Thymus (tissue), 14 donors: Measurements from ENCODE around the gene OR8G1. TPM values are rescaled to one million over a fixed set of nuclear protein-coding genes. Genes with fewer than 3 reads are reported as not detected.

Source experiments
- DNase-seq, 9 donors: peaks; one replicate each; pipeline ENCODE4 v3.0.0-alpha.2; 2013; ENCODE audit warnings: low spot score in 9 of 9, low read depth in 6 of 9, missing footprints in 1 of 9
- H3K27ac ChIP-seq, 2 donors: one replicate each; pipeline ENCODE4 v1.5.1; 2013; ENCODE audit warnings: control low read depth in 1 of 2, low read depth in 1 of 2, low read length in 1 of 2, mild to moderate bottlenecking in 1 of 2, moderate library complexity in 1 of 2
- H3K27me3 ChIP-seq, 2 donors: one replicate each; pipeline ENCODE4 v1.5.1; 2013; ENCODE audit warnings: low read length in 1 of 2; ENCODE audit not compliant: control insufficient read depth in 2 of 2, insufficient read depth in 1 of 2
- H3K36me3 ChIP-seq, 2 donors: one replicate each; pipeline ENCODE4 v1.5.1; 2013; ENCODE audit warnings: low read length in 1 of 2, mild to moderate bottlenecking in 1 of 2, moderate library complexity in 1 of 2; ENCODE audit not compliant: control insufficient read depth in 2 of 2, insufficient read depth in 2 of 2
- H3K4me1 ChIP-seq, 2 donors: one replicate each; pipeline ENCODE4 v1.5.1; 2013; ENCODE audit warnings: low read length in 2 of 2; ENCODE audit not compliant: control insufficient read depth in 2 of 2, insufficient read depth in 2 of 2
- H3K4me3 ChIP-seq, 2 donors: one replicate each; pipeline ENCODE4 v1.5.1; 2013; ENCODE audit warnings: low read length in 2 of 2, control low read depth in 1 of 2, mild to moderate bottlenecking in 1 of 2
- H3K9me3 ChIP-seq, 2 donors: one replicate each; pipeline ENCODE4 v1.5.1; 2013; ENCODE audit warnings: low read length in 1 of 2, mild to moderate bottlenecking in 1 of 2; ENCODE audit not compliant: control insufficient read depth in 2 of 2, insufficient read depth in 1 of 2
- WGBS: extraction: QIAGEN DNeasy Blood & Tissue Kit; methylation state at CpG from one replicate; pipeline ENCODE4 v1.1.7; 2013; 5-methylcytosine and 5-hydroxymethylcytosine counted together
- long read RNA-seq, 10 donors: transcript quantifications; one replicate each; lab custom pipeline, GENCODE V29; 2026
- polyA plus RNA-seq: library from polyadenylated mRNA; stranded (reverse); fragments of 200-250 nt; gene quantifications from one replicate; pipeline ENCODE4 v1.2.3, GENCODE V29; 2013
- total RNA-seq: library from RNA; stranded (reverse); fragments of 120-200 nt; gene quantifications from one replicate; pipeline ENCODE4 v1.2.4, GENCODE V29; 2013
- donor health status: healthy.

The OR8G1 gene
- not detected for total RNA-seq
- not detected for polyA plus RNA-seq
- long read RNA-seq, donor 1: 0 reads
- long read RNA-seq, donor 2: 0 reads
- long read RNA-seq, donor 3: 0 reads
- long read RNA-seq, donor 4: 0 reads
- long read RNA-seq, donor 5: 0 reads
- long read RNA-seq, donor 6: 0 reads
- long read RNA-seq, donor 7: 0 reads
- long read RNA-seq, donor 8: 0 reads
- long read RNA-seq, donor 9: 0 reads
- long read RNA-seq, donor 10: 0 reads

- no peaks in the 10 kb centered on the region for H3K36me3 ChIP-seq
- H3K4me3 ChIP-seq: no peak within 1 kb of the TSS
- no peaks in the 10 kb centered on the region for H3K9me3 ChIP-seq
- H3K4me1 ChIP-seq: no peaks in the 10 kb centered on the region
- no peak for DNase-seq
- WGBS: 87% methylated on average over 3 of the region's 3 CpGs
- H3K27ac ChIP-seq: no peak within 1 kb of the TSS
- H3K27me3 ChIP-seq: no peaks in the 10 kb centered on the region
Measured at GRCh38 chr11:124240621-124241397, at the start of gene OR8G1. Gene OR8G1, plus strand, starts transcription at chr11:124241095. Its CDS starts 8,581 bp downstream, at chr11:124249676.

GRCh38 chr11:124193221-124194010 is 47.5 kb upstream of the OR8G1 start:
- 88% methylated on average over 6 of the region's 6 CpGs for WGBS
- Histone ChIP-seq H3K9me3 (no peaks in the 10 kb centered on the region), H3K4me3 (no peak overlapping the region), H3K27me3 (no peaks in the 10 kb centered on the region), H3K4me1 (no peaks in the 10 kb centered on the region), H3K36me3 (no peaks in the 10 kb centered on the region), H3K27ac (no peak overlapping the region)
- DNase-seq: no peak

GRCh38 chr11:124194293-124195188 is 46.4 kb upstream of the OR8G1 start:
- Histone ChIP-seq H3K4me1 (no peaks in the 10 kb centered on the region), H3K27ac (peak overlapping the region in 1 of 2 donors; percentile 32), H3K4me3 (no peak overlapping the region), H3K27me3 (no peaks in the 10 kb centered on the region), H3K36me3 (no peaks in the 10 kb centered on the region), H3K9me3 (no peaks in the 10 kb centered on the region)
- 95% methylated on average over 6 of the region's 6 CpGs for WGBS
- DNase-seq: peak in 1 of 9 donors; percentile 10

GRCh38 chr11:124195189-124195734 is 45.6 kb upstream of the OR8G1 start:
- 60% methylated on average over 4 of the region's 4 CpGs for WGBS
- H3K4me1 ChIP-seq: no peaks in the 10 kb centered on the region
- peak overlapping the region in 1 of 2 donors; percentile 32 for H3K27ac ChIP-seq
- peak; percentile 8 to 56 (median 28) for DNase-seq
- H3K27me3 ChIP-seq: no peaks in the 10 kb centered on the region
- no peak overlapping the region for H3K4me3 ChIP-seq
- no peaks in the 10 kb centered on the region for H3K9me3 ChIP-seq
- H3K36me3 ChIP-seq: no peaks in the 10 kb centered on the region

- no peaks in the 10 kb centered on the region for H3K4me1 ChIP-seq
- H3K36me3 ChIP-seq: no peaks in the 10 kb centered on the region
- no peak for DNase-seq
- H3K9me3 ChIP-seq: no peaks in the 10 kb centered on the region
- no peak overlapping the region for H3K4me3 ChIP-seq
- H3K27ac ChIP-seq: no peak overlapping the region
- 93% methylated on average over 2 of the region's 2 CpGs for WGBS
- no peaks in the 10 kb centered on the region for H3K27me3 ChIP-seq
Measured at GRCh38 chr11:124197999-124198398, 42.9 kb upstream of the OR8G1 start.

- no peak overlapping the region for H3K4me3 ChIP-seq
- no peak for DNase-seq
- no peaks in the 10 kb centered on the region for H3K9me3 ChIP-seq
- 96% methylated on average over 7 of the region's 7 CpGs for WGBS
- H3K4me1 ChIP-seq: no peaks in the 10 kb centered on the region
- H3K27me3 ChIP-seq: no peaks in the 10 kb centered on the region
- no peak overlapping the region for H3K27ac ChIP-seq
- no peaks in the 10 kb centered on the region for H3K36me3 ChIP-seq
Measured at GRCh38 chr11:124198897-124199296, 42.0 kb upstream of the OR8G1 start.

GRCh38 chr11:124199702-124200101 is 41.2 kb upstream of the OR8G1 start:
- WGBS: 97% methylated on average over 1 of the region's 1 CpG
- Histone ChIP-seq H3K4me1 (no peaks in the 10 kb centered on the region), H3K27ac (no peak overlapping the region), H3K27me3 (no peaks in the 10 kb centered on the region), H3K9me3 (no peaks in the 10 kb centered on the region), H3K4me3 (no peak overlapping the region), H3K36me3 (no peaks in the 10 kb centered on the region)
- DNase-seq: no peak

- H3K9me3 ChIP-seq: no peaks in the 10 kb centered on the region
- 97% methylated on average over 16 of the region's 16 CpGs for WGBS
- no peak for DNase-seq
- no peaks in the 10 kb centered on the region for H3K27me3 ChIP-seq
- H3K4me1 ChIP-seq: no peaks in the 10 kb centered on the region
- H3K4me3 ChIP-seq: no peak overlapping the region
- no peak overlapping the region for H3K27ac ChIP-seq
- no peaks in the 10 kb centered on the region for H3K36me3 ChIP-seq
Measured at GRCh38 chr11:124200671-124201070, 40.2 kb upstream of the OR8G1 start.
